Posterior vena cava (tissue), 2 donors: ENCODE measurements around the gene GRK6. TPM values are rescaled to one million over a fixed set of nuclear protein-coding genes. Genes with fewer than 3 reads are reported as not detected.

ENCODE experiments used
- DNase-seq: peaks from one replicate; pipeline ENCODE4 v3.0.0-alpha.2; 2020; ENCODE audit warnings: low spot score
- intact Hi-C, 2 donors: fragments of 100-400 bp; cut with DNase I; formaldehyde crosslinking; loops; one replicate each; pipeline versions ENCODE4 v1.14.1 to v1.14.2; 2022 to 2023
- total RNA-seq, 2 donors: library from RNA; stranded (reverse); fragmentation: NEBNext Ultra II Directional; extraction: Animal tissue kit (Norgen Biotek cat#: 25700); gene quantifications; one replicate each; pipeline ENCODE4 v1.2.1, GENCODE V29; 2021
- donor health status: DM: yes; HTN: yes; CAD: no.
- donor health status: DM: yes; HTN: yes; CAD: no.

The GRK6 gene
- total RNA-seq, 2 donors from 2014 or later = 22.9 to 28.2 TPM

DNA sequence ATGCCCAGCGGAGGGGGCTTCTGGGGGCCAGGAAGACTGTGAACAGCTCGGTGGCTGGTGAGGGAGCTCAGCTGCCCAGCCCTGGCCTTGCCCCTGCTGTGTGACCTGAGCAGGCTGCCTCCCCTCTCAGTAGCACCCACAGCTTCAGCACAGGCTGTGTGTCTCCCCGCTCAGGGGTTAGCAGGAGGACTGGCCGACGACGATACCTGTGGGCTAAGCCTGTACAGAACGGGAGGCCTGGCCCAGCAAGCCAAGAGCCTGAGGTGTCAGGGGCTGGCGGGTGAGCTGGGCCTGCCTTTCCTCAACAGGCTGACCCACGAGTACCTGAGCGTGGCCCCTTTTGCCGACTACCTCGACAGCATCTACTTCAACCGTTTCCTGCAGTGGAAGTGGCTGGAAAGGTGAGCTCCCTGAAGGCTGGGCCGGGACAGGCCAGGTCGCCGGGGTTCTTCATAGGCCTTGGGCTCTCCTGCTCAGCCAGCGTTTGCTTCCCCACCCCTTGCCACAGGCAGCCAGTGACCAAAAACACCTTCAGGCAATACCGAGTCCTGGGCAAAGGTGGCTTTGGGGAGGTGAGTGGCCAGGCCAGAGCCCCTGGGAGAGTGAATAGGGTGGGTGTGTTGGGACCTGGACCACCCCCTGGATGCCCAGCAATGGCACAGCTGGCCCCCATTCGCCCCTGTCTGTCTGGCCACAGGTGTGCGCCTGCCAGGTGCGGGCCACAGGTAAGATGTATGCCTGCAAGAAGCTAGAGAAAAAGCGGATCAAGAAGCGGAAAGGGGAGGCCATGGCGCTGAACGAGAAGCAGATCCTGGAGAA is 6.6 kb downstream of the GRK6 start:
- intact Hi-C loops = no loop called here
- DNase-seq = no peak

DNA sequence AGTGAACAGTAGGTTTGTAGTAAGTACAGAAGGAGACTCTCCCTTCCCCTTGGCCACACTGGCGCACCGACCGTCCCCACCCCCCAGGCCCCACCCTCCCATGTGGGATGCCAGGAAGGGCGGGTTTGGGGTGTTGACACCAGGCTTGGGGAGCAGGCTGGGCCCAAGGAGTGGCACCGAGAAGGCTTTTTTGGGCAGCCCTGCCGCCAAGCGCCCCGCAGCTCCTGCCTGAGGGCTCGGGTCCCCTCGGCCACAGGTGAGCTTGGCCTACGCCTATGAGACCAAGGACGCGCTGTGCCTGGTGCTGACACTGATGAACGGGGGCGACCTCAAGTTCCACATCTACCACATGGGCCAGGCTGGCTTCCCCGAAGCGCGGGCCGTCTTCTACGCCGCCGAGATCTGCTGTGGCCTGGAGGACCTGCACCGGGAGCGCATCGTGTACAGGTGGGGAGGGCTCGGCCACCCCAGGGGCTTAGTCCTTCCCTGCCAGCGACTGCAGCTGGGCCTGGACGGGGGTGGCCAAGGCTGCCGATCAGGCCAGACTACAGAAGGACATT is 7.3 kb downstream of the GRK6 start:
- intact Hi-C loops = no loop called here
- DNase-seq = peak; percentile 78

DNA sequence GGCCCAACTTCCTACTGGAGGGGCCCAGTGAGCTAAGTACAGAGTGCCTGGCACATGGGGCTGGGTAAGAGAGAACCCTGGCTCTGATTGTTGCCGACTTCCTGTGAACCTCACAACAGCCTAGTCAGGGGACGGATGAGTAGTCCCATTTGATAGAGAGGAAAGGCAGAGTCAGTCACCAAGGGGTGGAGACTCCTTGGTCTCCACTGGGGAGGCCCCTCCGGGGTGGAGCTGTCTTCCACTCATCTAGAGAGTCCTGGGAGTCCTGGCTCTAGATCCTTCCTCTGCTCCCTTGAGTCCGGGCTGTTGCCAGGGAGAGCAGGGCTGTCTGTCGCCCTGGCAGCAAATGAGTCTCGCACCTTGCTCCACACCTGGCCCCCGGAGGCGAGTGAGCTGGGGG is 8.0 kb downstream of the GRK6 start:
- no peak for DNase-seq
- intact Hi-C loops = no loop called here

DNA sequence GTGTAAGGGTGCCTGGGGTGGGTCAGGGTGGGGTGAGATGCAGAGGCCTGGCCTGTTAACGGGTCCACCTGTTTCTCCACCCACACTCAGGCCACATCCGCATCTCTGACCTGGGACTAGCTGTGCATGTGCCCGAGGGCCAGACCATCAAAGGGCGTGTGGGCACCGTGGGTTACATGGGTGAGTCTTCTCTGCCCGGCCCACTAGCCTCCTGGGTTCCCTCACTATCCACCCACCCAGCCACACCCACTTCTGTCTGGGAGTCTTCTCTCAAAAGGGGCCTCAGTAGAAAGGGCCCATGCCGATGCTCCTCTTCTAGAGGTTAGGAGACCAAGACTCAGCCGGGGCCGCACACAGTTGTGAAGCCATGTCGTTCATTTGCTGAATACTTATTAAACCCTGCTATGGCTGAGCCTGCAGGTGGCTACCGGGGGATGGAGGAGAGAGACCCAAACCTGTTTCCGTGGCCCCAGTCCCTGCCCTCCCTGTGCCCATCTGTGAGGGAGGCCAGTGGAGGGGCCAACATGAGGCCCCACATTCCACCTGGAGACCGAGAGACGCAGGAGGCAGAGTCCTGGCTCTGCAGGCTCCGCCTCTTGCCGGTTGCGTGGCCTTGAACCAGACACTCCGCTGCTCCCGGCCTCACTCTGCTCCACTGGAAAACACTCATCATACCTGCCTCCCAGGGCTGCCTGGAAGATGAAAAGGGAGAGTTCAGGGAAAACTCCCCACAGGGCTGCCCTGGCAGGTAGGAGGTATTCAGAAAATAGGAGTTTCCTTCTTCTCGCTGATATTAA is 8.7 kb downstream of the GRK6 start:
- DNase-seq = no peak
- intact Hi-C loops = no loop called here

DNA sequence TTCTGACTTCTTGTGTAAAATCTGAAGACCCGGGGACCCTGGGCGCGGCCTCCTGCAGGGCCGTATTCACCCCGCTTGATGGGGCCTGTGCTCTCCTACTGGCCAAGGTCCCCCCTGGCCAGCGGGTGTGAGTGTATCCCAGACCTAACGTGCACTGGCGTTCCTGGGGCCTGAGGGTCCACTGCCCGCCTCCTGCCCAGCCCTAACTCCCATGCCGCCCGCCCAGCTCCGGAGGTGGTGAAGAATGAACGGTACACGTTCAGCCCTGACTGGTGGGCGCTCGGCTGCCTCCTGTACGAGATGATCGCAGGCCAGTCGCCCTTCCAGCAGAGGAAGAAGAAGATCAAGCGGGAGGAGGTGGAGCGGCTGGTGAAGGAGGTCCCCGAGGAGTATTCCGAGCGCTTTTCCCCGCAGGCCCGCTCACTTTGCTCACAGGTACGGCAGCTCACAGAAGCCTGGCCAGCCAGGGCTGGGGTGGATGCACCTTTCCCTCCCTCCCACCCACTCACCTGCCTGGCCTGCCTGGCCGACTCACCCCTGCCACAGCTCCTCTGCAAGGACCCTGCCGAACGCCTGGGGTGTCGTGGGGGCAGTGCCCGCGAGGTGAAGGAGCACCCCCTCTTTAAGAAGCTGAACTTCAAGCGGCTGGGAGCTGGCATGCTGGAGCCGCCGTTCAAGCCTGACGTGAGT is 9.5 kb downstream of the GRK6 start:
- intact Hi-C loops = no loop called here
- DNase-seq = peak; percentile 76

DNA sequence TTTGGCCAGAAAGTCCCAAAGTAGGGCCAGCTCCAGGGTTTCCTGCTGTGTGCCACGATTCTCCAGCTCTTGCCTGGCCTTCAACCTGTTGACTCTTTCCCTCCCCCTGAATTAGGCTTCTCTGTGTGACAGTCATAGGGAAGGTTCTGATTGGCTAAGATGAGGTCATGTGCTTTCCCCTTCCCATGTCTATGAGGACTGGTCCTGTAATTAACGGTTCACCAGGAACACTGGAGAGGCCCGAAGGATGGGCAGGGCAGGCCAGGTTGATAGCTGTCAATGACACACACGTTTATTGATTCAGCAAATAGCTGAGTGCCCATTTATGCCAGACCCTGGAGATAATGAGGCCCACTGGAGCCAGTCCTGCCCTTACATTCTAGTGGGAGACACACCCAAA is 11.1 kb downstream of the GRK6 start:
- no peak for DNase-seq
- intact Hi-C loops = no loop called here

DNA sequence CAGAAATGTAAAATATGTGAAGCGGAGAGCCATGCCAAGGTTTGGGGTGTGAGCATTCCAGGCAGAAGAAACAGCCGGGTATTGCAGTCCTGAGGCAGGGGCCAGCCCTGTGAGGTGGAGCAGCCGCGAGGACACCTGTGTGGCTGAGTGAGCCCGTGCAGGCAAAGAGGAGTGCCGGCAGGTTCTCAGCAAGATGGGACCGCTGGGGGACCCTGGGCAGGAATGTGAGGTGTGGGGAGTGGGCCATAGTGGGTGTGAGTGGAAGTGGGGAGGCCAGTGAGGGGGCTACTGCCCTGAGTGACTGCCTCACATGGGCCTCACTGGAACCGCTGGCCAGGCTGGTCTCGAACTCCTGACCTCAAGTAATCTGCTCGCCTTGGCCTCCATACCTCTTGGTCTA is 12.0 kb downstream of the GRK6 start:
- no peak for DNase-seq
- intact Hi-C loops = no loop called here

DNA sequence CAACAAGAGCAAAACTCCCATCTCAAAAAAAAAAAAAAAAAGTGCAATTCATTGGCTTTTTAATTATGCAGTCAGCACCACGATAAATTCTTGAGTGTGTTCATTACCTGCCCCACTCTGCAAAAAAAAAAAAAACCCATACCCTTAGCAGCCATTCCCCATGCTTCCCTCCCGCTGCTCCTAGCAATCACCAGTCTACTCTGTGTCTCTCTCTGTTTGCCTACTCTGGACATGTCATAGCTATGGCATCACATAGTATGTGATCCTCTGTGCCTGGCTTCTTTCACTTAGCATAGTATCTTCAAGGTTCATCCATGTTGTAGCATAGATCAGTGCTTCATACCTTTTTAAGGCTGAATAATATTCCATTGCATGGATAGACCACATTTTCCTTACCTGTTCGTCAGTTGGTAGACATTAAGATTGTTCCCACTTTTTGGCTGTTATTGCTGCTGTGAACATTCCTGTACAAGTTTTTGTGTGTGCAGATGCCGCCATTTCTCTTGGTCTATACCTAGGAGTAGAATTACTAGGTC is 13.1 kb downstream of the GRK6 start:
- intact Hi-C loops = no loop called here
- no peak for DNase-seq

DNA sequence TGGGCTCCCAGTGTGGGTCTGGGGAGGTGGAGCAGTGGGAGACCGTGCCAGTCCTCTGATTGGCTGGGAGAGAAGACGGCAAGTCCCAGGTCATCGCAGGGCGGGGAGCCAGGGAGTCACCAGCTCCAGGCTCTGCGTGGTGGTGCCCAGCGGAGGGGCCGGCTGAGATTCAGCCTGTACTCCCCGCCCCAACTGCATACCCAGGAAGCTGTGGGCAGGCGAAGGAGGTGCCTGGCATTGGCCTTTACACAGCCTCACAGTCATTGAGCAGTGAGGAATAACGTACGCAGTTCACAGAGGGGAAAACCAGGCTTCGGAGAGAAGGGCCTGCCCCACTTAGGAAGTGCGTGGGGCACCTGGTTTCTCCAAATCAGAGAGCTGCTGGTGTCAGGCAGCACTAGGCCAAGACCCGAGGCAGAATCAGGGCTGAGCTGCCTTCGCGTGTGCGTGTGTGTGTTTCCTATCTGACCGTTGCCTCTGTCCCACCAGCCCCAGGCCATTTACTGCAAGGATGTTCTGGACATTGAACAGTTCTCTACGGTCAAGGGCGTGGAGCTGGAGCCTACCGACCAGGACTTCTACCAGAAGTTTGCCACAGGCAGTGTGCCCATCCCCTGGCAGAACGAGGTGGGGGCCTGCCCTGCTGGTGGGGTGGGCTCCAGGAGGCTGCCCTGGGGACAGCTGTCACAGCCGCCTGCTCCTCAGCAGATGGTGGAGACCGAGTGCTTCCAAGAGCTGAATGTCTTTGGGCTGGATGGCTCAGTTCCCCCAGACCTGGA is 13.9 kb downstream of the GRK6 start:
- intact Hi-C loops = no loop called here
- DNase-seq = peak; percentile 81

DNA sequence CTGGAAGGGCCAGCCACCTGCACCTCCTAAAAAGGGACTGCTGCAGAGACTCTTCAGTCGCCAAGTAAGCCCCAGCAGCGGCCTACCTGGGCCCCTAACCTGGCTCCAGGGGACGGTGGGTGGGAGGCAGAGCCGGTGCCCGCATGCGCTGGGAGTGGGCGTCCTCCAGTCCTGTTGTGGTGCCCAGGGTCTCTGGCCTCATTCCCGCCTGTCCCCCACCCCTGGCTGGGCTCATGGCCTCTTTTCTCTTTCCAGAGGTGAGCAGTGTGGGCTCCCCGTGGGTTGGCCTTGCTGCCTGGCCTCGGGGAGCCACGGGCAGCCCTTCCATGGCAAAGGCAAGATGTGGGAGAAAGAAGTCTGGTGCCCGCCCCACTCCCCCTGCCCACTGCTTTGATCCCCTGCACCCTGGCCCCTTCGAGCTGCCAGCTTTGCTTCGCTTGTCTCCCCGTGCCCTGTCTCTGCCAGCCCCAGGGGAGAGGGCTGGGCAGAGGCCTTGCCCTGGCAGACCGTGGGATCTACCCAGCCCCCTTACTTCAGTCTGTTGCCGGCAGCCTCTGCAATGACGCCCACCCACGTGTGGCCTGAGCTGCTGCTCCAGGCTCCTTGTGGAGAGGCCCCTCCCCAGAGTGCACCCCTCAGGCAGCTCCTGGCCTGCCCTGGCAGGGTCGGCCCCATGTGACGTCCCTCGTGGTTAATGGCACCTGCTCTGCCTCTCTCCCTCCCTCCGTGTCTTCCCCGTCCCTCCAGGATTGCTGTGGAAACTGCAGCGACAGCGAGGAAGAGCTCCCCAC is 14.7 kb downstream of the GRK6 start:
- intact Hi-C loops = no loop called here
- DNase-seq = peak; percentile 66

DNA sequence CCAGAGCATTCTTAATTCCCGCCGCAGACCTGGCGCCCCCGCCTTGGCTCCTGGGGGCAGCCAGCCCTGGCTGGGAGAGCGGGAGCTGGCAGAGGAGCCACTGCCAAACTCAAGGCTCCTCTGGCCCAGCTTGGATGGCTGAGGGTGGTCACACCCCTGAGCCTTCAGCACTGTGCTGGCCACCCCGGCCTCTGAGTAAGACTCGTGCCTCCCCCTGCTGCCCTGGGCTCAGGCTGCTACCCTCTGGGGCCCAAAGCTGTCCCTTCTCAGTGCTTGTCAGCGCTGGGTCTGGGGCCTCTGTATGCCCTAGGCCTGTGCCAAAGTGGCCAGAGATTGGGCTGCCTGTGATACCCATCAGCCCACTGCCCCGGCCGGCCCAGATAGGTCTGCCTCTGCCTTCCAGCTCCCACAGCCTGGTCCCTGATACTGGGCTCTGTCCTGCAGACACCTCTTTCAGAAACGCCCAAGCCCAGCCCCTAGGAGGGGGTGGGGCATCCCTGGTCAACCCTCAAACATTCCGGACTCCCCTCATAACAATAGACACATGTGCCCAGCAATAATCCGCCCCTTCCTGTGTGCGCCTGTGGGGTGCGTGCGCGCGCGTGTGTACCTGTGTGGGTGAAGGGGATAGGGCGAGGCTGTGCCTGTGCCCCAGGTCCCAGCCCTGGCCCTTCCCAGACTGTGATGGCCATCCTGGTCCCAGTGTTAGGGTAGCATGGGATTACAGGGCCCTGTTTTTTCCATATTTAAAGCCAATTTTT is 15.8 kb downstream of the GRK6 start:
- intact Hi-C loops = no loop called here
- DNase-seq = peak; percentile 79

DNA sequence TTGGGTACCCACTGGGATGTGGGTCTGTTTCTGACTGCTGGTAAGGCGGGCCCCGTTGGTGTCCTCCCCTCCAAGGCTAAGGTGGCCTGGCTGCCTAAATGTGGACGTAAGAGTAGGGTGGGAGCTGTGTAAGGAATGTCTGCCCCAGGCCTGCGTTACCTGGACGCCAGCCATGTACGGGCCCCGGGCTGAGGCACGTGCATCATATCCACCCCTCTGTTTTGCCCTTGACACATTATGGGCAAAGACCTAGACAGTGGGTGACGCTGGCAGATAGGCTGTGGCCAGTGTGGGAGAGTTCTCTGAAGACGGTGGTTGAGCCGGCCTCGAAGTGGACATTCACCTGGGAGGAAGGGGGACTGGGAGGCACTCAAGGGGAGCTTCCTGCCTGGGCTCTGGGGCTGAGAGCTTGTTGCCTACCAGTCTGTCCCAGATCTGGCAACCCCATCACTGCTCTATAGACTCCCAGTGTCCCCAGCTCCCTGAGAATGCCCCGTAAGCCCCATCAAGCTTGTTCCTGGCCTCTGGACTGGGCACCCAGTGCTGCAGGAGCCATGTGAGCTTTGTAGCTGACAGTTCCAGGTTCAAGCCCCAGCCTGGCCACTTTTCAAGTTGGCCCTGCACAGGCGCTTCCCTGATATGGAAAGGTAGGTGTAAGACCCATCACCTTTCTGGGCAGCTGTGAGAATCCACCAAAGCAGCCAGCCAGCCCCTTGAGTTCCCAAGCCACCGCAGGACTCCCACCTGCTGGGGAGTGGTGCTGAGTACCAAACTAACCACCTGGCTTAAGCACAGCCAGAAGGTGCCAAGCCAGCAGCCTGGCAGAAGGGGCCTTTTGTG is 16.9 kb downstream of the GRK6 start:
- DNase-seq = peak; percentile 75
- intact Hi-C loops = no loop called here

DNA sequence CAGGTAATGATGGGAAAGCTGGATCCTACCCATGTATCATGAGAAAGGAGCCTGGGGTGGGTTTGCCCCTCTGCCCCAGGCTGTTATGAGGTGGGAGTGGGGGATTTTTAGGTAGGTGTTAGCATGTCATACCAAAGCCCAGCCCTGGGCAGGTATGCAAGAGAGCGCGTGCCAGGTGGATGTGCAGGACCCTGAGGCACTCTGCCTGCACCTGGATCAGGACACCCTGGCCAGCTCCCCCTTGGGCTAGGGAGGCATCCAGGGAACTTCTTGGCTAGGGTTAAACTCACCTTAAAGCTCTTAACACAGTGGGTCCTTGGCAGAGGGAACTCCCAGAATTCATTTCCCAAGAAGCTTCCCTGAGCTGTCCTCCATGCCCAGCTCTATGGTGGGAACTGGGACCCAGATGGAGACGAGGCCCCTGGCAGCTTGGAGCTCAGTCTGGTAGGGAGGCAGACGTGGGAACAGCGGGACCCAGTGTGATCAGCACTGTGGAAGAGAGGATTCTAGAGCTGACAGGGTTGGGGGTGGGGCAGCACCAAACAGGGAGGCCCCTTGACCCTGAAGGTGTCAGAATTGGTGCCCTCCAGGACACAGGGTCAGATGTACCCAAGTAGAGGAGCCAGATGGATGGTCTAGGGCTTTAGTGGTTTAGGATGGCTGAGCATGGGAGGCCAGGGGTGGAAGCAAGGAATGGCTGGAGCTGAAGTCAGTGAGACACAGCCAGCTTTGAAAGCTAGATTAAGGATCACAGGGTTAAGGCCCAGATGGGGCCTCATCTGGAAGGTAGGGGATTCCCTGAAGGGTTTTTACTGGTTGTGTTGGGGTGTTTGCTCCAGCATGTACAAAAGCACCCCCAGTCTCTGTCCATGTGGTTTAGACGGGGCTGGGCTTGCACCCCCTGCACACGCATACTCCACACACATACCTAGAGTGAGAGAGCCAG is 17.9 kb downstream of the GRK6 start:
- intact Hi-C loops = no loop called here
- DNase-seq = no peak

DNA sequence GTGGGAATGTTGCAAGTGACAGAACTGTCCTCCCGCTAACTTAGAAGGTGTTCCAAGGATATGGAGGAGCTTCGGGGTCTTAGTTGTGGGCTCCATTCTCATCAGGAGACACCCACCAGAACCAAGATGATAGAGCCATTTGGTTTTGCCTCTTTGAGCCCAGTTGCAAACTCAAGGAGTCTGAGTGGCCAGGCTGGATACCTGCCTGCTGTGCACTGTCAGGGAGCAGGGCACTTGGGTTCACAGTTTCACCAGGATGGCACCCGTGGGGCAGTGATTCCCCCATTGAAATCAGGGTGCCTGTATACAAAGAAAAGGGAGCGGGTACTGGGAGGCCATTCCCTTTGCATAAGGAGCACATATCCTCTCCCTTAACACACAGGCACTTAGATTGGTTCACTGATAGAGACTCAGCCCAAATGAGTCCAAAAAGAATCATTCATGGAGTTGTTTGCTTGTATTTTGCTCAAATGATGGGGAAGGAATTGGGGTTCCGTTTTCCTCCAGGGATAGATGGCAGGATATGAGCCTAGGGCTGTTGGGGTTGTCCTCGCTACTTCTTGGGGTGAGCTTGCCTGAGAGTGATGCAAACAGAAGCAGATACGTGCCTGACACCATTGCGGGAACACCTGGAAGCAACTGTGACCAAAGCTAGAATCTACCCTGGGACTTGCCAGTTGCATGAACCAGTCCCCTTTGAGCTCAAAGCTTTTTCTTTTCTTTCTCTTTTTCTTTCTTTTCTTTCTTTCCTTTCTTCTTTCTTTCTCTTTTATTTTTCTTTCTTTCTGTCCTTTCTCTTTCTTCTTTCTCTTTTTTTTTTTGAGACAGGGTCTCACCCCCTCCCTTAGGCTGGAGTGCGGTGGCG is 18.8 kb downstream of the GRK6 start:
- no peak for DNase-seq
- intact Hi-C loops = no loop called here

DNA sequence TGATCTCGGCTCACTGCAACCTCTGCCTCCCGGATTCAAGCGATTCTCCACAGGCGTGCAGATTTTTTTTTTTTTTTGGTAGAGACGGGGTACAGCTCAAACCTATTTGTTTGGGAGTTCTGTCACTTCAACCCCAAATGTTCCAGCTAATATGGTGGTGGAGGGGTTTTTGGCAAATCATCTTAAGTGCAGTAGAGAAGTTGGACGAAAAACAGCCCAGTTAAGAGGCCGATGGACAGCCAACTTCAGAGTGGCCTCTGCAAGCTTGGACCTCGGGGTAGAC is 19.4 kb downstream of the GRK6 start:
- no peak for DNase-seq
- intact Hi-C loops = no loop called here
